ENCODE data around the gene NPEPPS.

NPEPPS gene

GRCh38 chr17:47669081-47669480, 138.2 kb downstream of the NPEPPS start:
- DNase-seq: no peak

GRCh38 chr17:47670064-47670463, 139.2 kb downstream of the NPEPPS start:
- no peak for DNase-seq
